Liver (tissue), 9 donors: ENCODE results near the gene DCAF5. TPM values are rescaled to one million over a fixed set of nuclear protein-coding genes. Genes with fewer than 3 reads are reported as not detected.
A peak's percentile ranks its signal among the peaks of the same experiment; 100 is the strongest.

Experiments used
- DNase-seq: peaks from one replicate; pipeline ENCODE4 v3.0.0-alpha.2; 2017; ENCODE audit warnings: low spot score
- H3K27ac ChIP-seq, 2 donors: one replicate each; pipeline ENCODE4 v1.7.0; 2013; ENCODE audit warnings: inconsistent platforms in 2 of 2, low read length in 2 of 2, control low read depth in 1 of 2, low read depth in 1 of 2, mild to moderate bottlenecking in 1 of 2
- H3K27me3 ChIP-seq, 4 donors: one replicate each; pipeline versions ENCODE4 v1.6.1 to v1.7.0; 2013; ENCODE audit warnings: low read length in 3 of 4, inconsistent platforms in 1 of 4, mild to moderate bottlenecking in 1 of 4, moderate library complexity in 1 of 4; ENCODE audit not compliant: control insufficient read depth in 4 of 4, insufficient read depth in 4 of 4
- H3K36me3 ChIP-seq, 4 donors: one replicate each; pipeline versions ENCODE4 v1.6.1 to v1.7.0; 2013; ENCODE audit warnings: low read length in 3 of 4, mild to moderate bottlenecking in 3 of 4, low read depth in 1 of 4, moderate library complexity in 1 of 4; ENCODE audit not compliant: control insufficient read depth in 4 of 4, insufficient read depth in 3 of 4
- H3K4me1 ChIP-seq, 4 donors: one replicate each; pipeline versions ENCODE4 v1.6.1 to v1.7.0; 2013; ENCODE audit warnings: low read length in 3 of 4, mild to moderate bottlenecking in 3 of 4, moderate library complexity in 1 of 4; ENCODE audit not compliant: control insufficient read depth in 4 of 4, insufficient read depth in 4 of 4
- H3K4me3 ChIP-seq, 3 donors: one replicate each; pipeline versions ENCODE4 v1.6.1 to v1.7.0; 2013; ENCODE audit warnings: low read length in 3 of 3, control low read depth in 1 of 3, low read depth in 1 of 3, mild to moderate bottlenecking in 1 of 3
- H3K9ac ChIP-seq, 2 donors: one replicate each; pipeline ENCODE4 v1.7.0; 2013; ENCODE audit warnings: low read length in 2 of 2, mild to moderate bottlenecking in 2 of 2, moderate library complexity in 2 of 2, control low read depth in 1 of 2, low read depth in 1 of 2
- H3K9me3 ChIP-seq, 4 donors: one replicate each; pipeline versions ENCODE4 v1.6.1 to v1.7.0; 2013; ENCODE audit warnings: low read length in 3 of 4; ENCODE audit not compliant: control insufficient read depth in 4 of 4
- EGR1 ChIP-seq, 2 donors: IDR thresholded peaks; 2 replicates each; pipeline ENCODE4 v1.6.1; 2016 to 2018; ENCODE audit warnings: antibody characterized with exemption in 2 of 2, low read depth in 2 of 2
- FOXA2 ChIP-seq: IDR thresholded peaks from 2 replicates; pipeline ENCODE4 v1.6.1; 2016; ENCODE audit warnings: antibody characterized with exemption
- GABPA ChIP-seq, 2 donors: IDR thresholded peaks in 1 of 2; conservative IDR thresholded peaks in 1 of 2; 2 replicates each; pipeline ENCODE4 v1.6.1; 2016; ENCODE audit warnings: antibody characterized with exemption in 2 of 2, mild to moderate bottlenecking in 1 of 2, moderate library complexity in 1 of 2
- HNF4A ChIP-seq, 2 donors: conservative IDR thresholded peaks; 2 replicates each; pipeline ENCODE4 v1.6.1; 2016; ENCODE audit warnings: antibody characterized with exemption in 2 of 2, mild to moderate bottlenecking in 2 of 2
- JUND ChIP-seq, 2 donors: IDR thresholded peaks; 2 replicates each; pipeline ENCODE4 v1.6.1; 2016; ENCODE audit warnings: antibody characterized with exemption in 2 of 2
- NR2F2 ChIP-seq: IDR thresholded peaks from 2 replicates; pipeline ENCODE4 v1.6.1; 2016; ENCODE audit warnings: antibody characterized with exemption
- RAD21 ChIP-seq, 2 donors: IDR thresholded peaks; 2 replicates each; pipeline ENCODE4 v1.6.1; 2016; ENCODE audit warnings: antibody characterized with exemption in 2 of 2, mild to moderate bottlenecking in 2 of 2
- RXRA ChIP-seq, 2 donors: IDR thresholded peaks; 2 replicates each; pipeline ENCODE4 v1.6.1; 2017 to 2018; ENCODE audit warnings: antibody characterized with exemption in 2 of 2, mild to moderate bottlenecking in 1 of 2
- SP1 ChIP-seq: IDR thresholded peaks from 2 replicates; pipeline ENCODE4 v1.6.1; 2018; ENCODE audit warnings: antibody characterized with exemption, mild to moderate bottlenecking
- TAF1 ChIP-seq: conservative IDR thresholded peaks from 2 replicates; pipeline ENCODE4 v1.6.1; 2016; ENCODE audit warnings: antibody characterized with exemption, mild to moderate bottlenecking
- YY1 ChIP-seq: IDR thresholded peaks from 2 replicates; pipeline ENCODE4 v1.6.1; 2016; ENCODE audit warnings: antibody characterized with exemption, mild to moderate bottlenecking
- WGBS: extraction: QIAGEN DNeasy Blood & Tissue Kit; methylation state at CpG from one replicate; pipeline ENCODE4 v1.1.7; 2013; 5-methylcytosine and 5-hydroxymethylcytosine counted together
- polyA plus RNA-seq, 2 donors: library from polyadenylated mRNA; stranded (reverse) in 1 of 2; unstranded in 1 of 2; fragments of 200-250 nt in 1 of 2; fragments of >200 nt in 1 of 2; fragmentation: Nextera tagmentation in 1 of 2; extraction: Ambion mirVana in 1 of 2; gene quantifications; one replicate each; pipeline versions ENCODE4 v1.2.1 to v1.2.3, GENCODE V29; 2013 to 2015
- total RNA-seq, 2 donors: library from RNA; depleted of rRNA; stranded (reverse); fragments of >200 nt; gene quantifications; one replicate each; pipeline ENCODE4 v1.2.3, GENCODE V29; 2014
- TF ChIP-seq, protein P1 (sequence below): IDR thresholded peaks from 2 replicates; pipeline ENCODE4 v1.6.1; 2016; ENCODE audit warnings: antibody characterized with exemption
- TF ChIP-seq, protein P2 (sequence below): IDR thresholded peaks from 2 replicates; pipeline ENCODE4 v1.6.1; 2016; ENCODE audit warnings: antibody characterized with exemption, mild to moderate bottlenecking
- TF ChIP-seq, protein P3 (sequence below): fragments of 150-350 bp; IDR thresholded peaks from 2 replicates; pipeline ENCODE4 v1.5.1; 2017; ENCODE audit warnings: improper control_type of control experiment, low read depth, low read length; ENCODE audit not compliant: missing input control
- TF ChIP-seq, protein P4 (sequence below): IDR thresholded peaks from 2 replicates; pipeline ENCODE4 v1.6.1; 2016; ENCODE audit warnings: antibody characterized with exemption
- donor health status: healthy.
- donor health status: healthy.
- donor health status: healthy.
- donor health status: healthy.
- donor health status: healthy.

The DCAF5 gene
- total and polyA plus RNA-seq, 4 donors: 12.9 to 18.1 (median 14.5) TPM

DNA sequence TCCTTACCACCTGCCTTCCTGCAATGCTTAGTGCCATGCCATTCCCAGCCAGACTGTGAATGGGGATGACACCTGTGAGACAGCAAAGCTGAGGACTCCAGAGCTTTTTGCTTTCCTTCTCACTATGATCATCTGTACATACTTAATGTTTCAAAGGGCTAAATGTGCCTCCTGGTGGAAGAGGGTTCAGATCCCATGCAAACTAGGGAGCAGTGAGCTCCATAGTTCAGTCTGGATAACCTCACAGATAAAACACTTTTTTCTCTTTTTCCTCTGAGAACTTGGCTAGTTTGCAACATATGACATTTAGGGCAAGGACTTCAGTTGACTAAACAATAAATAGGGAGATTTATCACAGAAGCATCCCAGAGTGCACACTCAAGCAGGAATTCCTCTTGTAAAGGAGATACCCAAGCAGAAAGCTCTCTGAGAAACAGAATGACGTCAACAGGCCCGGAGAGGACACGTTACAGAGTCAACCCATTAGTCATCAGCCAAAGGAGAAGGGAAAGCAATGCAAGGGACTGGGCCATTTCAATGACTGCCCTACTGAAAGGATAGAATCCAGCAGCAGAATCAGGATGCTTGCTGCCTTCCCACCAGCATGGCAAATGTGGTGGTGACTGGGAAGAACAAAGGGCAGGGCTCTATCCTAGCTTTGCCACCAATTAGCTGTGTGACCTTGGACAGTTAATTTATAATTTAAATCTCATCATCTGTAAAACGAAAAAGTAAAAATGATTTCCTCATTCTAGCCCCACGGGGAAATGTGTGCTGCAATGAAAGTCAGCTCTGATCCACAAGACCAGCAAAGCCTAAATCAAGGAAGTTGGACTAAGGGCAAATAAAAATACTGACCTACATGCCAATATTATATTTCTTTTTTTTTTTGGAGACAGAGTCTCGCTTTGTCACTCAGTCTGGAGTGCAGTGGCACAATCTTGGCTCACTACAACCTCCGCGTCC lies 93.0 kb downstream of the DCAF5 start:
- H3K36me3 ChIP-seq: peaks cover 3 to 55% (median 39%) of the 10 kb centered on the region in 4 donors
- no peak for DNase-seq
- no peaks in the 10 kb centered on the region for H3K4me1 ChIP-seq
- TF ChIP-seq TAF1 (no peak), RAD21 (IDR thresholded peaks at IDR 0.05) (peak; percentile 18 to 46), NR2F2 (peak; percentile 27), JUND (IDR thresholded peaks at IDR 0.05) (peak in 1 of 2 donors; percentile 42)
- TF ChIP-seq, protein P1, sequence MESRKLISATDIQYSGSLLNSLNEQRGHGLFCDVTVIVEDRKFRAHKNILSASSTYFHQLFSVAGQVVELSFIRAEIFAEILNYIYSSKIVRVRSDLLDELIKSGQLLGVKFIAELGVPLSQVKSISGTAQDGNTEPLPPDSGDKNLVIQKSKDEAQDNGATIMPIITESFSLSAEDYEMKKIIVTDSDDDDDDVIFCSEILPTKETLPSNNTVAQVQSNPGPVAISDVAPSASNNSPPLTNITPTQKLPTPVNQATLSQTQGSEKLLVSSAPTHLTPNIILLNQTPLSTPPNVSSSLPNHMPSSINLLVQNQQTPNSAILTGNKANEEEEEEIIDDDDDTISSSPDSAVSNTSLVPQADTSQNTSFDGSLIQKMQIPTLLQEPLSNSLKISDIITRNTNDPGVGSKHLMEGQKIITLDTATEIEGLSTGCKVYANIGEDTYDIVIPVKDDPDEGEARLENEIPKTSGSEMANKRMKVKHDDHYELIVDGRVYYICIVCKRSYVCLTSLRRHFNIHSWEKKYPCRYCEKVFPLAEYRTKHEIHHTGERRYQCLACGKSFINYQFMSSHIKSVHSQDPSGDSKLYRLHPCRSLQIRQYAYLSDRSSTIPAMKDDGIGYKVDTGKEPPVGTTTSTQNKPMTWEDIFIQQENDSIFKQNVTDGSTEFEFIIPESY: no peak
- WGBS: 85% methylated on average over 8 of the region's 8 CpGs
- H3K4me3 ChIP-seq: no peak overlapping the region
- no peaks in the 10 kb centered on the region for H3K9me3 ChIP-seq
- H3K27ac ChIP-seq: peak overlapping the region; percentile 31 to 59
- no peaks in the 10 kb centered on the region for H3K27me3 ChIP-seq
- no peak overlapping the region for H3K9ac ChIP-seq

DNA sequence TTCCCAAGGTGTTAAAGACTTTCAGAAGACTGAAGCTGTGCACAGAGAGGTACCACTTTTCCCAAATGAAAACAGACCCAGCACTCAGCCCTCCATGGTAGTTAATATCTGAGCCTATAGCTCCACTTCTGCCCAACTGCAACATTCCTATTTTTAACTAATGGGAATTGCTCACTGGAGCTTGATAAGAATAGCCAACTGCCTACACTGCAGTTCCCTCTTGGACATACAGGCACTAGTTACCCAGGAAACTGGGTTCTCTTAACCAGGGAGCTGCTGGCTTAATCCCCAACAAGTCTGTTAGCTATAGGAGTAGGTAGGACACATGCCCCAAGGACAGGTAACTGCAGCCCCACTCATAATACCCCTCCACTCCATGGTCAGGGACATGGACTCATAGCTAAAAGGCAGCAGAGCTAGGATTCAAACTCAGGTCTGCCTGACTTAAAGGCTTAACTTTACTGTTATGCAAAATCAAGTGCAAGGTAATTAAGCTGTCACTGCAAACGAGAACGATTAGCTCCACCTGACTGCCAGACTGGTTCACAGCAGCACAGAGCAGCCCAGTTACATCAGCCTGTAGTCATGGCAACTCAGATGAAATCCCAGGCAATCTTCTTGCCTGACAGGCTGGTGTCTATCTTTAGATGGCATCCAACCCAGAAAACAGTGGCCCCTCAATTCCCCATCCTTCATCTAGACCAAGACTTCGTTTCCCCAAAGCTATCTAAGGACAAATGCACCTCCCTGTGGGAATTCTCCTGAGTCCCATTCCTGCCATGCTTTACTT lies 96.7 kb downstream of the DCAF5 start:
- no peak for DNase-seq
- TF ChIP-seq GABPA (IDR thresholded peaks at IDR 0.05 in 1 of 2, conservative IDR thresholded peaks at IDR 0.05 in 1 of 2) (no peak), SP1 (no peak), FOXA2 (no peak), HNF4A (conservative IDR thresholded peaks at IDR 0.05) (no peak), TAF1 (no peak), NR2F2 (no peak), RAD21 (IDR thresholded peaks at IDR 0.05) (no peak), YY1 (no peak), RXRA (IDR thresholded peaks at IDR 0.05) (no peak), EGR1 (IDR thresholded peaks at IDR 0.05; ENCODE audit: low read depth in 2 of 2) (no peak)
- TF ChIP-seq, protein P2, sequence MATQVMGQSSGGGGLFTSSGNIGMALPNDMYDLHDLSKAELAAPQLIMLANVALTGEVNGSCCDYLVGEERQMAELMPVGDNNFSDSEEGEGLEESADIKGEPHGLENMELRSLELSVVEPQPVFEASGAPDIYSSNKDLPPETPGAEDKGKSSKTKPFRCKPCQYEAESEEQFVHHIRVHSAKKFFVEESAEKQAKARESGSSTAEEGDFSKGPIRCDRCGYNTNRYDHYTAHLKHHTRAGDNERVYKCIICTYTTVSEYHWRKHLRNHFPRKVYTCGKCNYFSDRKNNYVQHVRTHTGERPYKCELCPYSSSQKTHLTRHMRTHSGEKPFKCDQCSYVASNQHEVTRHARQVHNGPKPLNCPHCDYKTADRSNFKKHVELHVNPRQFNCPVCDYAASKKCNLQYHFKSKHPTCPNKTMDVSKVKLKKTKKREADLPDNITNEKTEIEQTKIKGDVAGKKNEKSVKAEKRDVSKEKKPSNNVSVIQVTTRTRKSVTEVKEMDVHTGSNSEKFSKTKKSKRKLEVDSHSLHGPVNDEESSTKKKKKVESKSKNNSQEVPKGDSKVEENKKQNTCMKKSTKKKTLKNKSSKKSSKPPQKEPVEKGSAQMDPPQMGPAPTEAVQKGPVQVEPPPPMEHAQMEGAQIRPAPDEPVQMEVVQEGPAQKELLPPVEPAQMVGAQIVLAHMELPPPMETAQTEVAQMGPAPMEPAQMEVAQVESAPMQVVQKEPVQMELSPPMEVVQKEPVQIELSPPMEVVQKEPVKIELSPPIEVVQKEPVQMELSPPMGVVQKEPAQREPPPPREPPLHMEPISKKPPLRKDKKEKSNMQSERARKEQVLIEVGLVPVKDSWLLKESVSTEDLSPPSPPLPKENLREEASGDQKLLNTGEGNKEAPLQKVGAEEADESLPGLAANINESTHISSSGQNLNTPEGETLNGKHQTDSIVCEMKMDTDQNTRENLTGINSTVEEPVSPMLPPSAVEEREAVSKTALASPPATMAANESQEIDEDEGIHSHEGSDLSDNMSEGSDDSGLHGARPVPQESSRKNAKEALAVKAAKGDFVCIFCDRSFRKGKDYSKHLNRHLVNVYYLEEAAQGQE: no peak
- TF ChIP-seq, protein P1: no peak
- TF ChIP-seq, protein P3, sequence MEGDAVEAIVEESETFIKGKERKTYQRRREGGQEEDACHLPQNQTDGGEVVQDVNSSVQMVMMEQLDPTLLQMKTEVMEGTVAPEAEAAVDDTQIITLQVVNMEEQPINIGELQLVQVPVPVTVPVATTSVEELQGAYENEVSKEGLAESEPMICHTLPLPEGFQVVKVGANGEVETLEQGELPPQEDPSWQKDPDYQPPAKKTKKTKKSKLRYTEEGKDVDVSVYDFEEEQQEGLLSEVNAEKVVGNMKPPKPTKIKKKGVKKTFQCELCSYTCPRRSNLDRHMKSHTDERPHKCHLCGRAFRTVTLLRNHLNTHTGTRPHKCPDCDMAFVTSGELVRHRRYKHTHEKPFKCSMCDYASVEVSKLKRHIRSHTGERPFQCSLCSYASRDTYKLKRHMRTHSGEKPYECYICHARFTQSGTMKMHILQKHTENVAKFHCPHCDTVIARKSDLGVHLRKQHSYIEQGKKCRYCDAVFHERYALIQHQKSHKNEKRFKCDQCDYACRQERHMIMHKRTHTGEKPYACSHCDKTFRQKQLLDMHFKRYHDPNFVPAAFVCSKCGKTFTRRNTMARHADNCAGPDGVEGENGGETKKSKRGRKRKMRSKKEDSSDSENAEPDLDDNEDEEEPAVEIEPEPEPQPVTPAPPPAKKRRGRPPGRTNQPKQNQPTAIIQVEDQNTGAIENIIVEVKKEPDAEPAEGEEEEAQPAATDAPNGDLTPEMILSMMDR: no peak
- TF ChIP-seq, protein P4, sequence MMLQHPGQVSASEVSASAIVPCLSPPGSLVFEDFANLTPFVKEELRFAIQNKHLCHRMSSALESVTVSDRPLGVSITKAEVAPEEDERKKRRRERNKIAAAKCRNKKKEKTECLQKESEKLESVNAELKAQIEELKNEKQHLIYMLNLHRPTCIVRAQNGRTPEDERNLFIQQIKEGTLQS: no peak
- H3K36me3 ChIP-seq: peaks cover 9 to 47% (median 39%) of the 10 kb centered on the region in 4 donors

More for the DNA sequence above, 96.7 kb downstream of the DCAF5 start:
- H3K9ac ChIP-seq: no peak overlapping the region
- peaks cover 0 to 13% (median 3%) of the 10 kb centered on the region in 4 donors for H3K4me1 ChIP-seq
- H3K27ac ChIP-seq: no peak overlapping the region
- no peaks in the 10 kb centered on the region for H3K27me3 ChIP-seq
- 76% methylated on average over 3 of the region's 3 CpGs for WGBS
- no peak overlapping the region for H3K4me3 ChIP-seq
- H3K9me3 ChIP-seq: no peaks in the 10 kb centered on the region
